Activated CD4-positive, CD25-positive, alpha-beta regulatory T cell treated with anti-CD3 and anti-CD28 coated beads, Interleukin-2, amount 50 U/mL, for 24 hours (primary cell): ENCODE measurements around the gene TRPC4AP.
"Not testable (repeated sequence)": the region's sequence is repeated elsewhere in the genome, so short reads cannot be mapped to it uniquely, and the experiment has no call there.

Experiments
- ATAC-seq, 2 donors: fragments of 150-1000 bp; cut with Tn5 transposase; one replicate each; pipeline ENCODE4 v1.10.0; 2021; ENCODE audit warnings: mild to moderate bottlenecking in 1 of 2, moderate library complexity in 1 of 2

TRPC4AP gene, protein sequence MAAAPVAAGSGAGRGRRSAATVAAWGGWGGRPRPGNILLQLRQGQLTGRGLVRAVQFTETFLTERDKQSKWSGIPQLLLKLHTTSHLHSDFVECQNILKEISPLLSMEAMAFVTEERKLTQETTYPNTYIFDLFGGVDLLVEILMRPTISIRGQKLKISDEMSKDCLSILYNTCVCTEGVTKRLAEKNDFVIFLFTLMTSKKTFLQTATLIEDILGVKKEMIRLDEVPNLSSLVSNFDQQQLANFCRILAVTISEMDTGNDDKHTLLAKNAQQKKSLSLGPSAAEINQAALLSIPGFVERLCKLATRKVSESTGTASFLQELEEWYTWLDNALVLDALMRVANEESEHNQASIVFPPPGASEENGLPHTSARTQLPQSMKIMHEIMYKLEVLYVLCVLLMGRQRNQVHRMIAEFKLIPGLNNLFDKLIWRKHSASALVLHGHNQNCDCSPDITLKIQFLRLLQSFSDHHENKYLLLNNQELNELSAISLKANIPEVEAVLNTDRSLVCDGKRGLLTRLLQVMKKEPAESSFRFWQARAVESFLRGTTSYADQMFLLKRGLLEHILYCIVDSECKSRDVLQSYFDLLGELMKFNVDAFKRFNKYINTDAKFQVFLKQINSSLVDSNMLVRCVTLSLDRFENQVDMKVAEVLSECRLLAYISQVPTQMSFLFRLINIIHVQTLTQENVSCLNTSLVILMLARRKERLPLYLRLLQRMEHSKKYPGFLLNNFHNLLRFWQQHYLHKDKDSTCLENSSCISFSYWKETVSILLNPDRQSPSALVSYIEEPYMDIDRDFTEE

DNA sequence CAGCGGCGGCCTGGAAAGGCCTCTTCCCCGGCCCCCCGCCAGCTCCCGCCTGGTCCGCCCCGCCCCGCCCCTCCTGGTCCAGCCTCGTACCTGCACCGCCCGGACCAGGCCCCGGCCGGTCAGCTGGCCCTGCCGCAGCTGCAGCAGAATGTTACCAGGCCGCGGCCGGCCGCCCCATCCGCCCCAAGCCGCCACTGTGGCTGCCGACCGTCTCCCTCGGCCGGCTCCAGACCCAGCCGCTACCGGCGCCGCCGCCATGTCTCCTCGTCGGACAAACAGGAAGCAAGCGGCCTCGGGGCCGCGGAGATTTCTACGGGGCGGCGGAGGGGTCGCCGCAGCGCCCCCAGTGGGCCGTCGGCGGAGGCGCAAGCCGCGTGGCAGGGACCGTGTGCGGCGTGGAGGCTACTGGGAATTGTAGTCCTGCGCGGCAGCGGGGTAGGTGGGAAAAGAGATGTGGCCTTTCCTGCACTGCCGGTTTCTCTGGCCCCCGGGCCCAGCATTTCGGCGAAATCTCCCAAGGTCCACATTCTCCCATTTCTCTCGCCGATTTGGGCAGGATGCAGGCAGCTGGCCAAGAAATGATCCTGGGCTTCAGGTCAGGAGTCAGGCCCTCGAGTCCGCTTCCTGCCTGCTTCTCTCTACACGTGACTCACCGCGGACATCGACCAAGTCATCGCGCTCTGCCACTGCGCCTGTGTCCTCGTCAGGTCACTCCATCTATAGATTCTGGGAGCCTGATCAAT is at the start of gene TRPC4AP:
TRPC4AP (minus strand) TSS at position 284 of the 743 bp plus-strand sequence; CDS start at position 258, 26 bp downstream.
- ATAC-seq: peak; percentile 87 to 92

DNA sequence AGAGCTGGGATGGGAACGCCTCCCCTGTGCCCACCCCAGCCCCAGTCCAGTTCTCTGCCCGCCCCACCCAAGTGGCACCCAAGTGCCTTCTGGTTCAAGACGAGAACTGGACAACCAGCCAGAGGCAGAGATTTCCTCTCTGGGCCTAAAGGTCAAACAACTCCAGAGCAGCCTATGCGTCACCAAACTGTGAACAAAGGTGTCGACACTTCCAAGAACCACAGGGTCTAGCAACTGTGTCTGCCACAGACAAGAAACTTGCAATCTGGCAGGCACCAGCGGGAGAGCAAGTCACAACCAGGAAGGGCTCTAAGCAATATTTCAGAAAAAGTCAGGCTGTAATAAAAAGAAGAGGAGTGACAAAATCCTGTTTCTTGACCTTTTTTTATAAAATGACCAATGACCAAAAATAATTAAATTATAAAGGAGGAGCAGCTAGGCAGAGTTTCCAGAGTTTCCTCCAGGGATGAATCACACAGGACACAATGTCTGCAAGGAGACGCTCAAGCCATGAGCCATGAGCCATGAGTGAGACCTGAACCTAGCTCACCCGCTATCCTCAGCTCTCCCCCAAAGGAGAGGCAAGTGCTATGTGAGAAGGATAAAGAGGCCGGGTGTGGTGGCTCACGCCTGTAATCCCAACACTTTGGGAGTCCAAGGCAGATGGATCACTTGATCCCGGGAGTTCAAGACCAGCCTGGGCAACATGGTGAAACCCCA is 43.4 kb upstream of the TRPC4AP start:
- no peak for ATAC-seq

DNA sequence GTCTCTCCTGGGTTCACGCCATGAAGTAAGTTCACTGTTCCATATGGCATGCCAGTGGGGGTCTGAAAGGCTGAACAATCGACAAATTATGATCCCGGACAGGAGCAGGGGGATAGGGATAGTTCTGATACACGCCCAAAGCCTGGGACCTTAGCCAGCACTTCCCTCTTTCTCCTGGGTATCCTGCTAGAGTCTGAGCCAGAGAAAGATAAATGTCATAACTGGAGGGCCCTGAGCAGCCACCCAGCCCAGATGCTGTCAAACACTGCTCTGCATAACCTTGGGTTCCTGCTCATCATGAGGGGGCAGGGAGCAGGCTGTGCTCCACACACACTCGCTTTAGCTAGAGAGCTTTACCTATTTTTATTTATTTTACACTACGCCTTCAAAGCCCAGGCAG is 42.3 kb upstream of the TRPC4AP start:
- no peak for ATAC-seq

DNA sequence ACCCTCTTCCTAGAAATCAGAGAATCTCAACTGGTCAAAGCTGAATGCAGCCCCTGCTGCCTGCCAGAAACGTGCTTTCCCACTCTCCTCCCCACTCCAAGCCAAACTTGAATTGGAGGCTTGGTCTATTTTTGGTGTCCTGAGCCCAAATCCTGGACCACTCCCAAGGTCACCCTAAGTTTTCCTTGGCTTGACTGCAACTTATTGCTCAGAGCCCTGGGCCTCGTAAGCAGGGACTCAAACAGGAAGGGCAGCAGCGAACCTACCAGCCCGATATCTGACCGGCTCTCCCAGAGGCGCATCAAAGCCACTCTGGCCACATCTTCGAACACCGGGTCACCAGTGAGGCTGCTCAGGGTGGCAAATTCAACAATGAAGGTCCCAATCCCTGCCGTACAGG is 41.9 kb upstream of the TRPC4AP start:
- no peak for ATAC-seq

DNA sequence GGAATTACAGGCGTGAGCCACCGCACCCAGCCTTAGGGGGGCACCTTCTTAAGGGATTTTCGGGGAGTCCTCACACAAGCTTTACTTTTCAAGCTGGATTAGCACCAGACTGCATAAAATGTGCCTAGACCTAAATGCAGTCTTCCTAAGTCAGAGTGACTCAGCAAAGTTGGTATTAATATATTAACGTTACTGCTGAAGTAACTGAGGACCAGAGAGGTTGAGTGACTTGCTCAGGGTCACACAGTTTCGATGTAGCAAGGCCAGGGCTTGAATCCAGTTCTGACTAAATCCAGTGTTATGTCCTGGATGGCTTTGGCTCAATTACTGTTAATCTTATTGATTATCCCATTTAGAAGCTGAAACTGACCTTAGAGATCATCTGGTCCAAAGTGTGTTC is 41.1 kb upstream of the TRPC4AP start:
- ATAC-seq: no peak

DNA sequence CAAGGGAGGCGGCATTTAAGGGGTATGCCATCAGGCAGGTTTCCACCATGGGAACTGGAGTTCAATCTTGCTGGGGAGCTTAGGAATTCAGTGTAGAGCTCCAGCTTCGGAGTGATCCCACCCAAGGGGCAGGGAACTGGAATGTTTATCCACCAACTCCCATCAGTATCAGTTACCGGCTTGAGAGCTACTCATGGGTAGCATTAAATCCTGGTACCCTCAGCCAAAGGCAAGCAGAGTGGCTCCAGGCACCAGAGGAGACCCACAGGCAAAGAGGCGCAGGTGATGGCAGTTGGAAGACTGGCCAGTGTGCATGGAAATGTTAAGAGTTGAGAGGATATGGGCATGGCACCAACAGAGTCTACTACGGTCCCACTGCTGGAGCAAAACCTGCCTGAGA is 40.4 kb upstream of the TRPC4AP start:
- ATAC-seq: no peak

DNA sequence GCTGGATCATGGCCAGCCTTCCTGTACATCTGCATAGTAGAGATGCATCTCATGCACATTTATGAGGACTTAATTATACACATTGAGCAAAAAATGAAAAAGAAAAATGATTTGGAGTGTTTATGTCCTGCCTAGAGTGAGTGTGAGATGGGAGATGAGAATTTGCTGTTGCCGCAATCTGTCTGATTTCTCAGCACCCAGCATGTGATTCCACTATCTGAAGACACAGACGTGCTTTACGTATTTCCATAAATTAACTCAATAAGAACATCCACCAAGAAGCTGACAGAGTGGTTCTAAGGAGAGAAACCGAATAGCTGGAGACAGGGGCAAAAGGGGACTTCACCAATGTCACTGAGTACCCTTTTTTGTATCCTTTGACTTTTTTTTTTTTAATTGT is 39.3 kb upstream of the TRPC4AP start:
- no peak for ATAC-seq

DNA sequence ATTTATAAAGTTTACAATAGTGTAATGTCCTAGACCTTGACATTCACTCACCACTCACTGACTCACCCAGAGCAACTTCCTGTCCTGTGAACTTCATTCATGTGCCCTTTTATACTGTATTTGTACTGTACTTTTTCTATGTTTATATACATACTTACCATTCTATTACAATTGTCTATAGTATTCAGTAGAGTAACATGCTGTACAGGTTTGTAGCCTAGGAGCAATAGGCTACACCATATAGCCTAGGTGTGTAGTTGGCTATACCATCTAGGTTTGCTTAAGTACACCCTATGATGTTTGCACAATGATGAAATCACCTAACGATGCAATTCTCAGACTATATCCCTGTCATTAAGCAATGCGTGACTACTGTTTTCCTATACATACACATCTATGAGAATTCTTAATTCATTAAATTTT is 37.1 kb upstream of the TRPC4AP start:
- ATAC-seq: peak in 1 of 2 donors; percentile 45

DNA sequence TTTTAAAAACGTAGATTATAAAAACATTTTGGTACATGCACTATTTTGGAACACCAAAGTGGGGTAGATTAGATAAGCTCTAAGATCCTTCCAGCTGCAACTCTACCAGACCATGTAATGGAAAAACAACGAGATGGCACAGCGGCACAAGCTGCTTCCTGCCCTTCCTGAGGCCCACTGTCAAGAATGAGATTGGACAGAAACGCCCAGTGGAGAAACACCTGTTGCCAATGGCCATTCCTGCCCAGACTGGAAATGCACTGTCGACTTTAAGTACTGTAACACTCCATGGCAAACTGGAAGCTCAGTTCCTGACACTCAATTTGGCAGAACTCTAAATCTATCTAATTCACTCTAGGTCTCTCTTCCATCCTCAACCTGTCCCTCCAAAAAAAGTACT is 33.1 kb upstream of the TRPC4AP start:
- ATAC-seq: no peak

DNA sequence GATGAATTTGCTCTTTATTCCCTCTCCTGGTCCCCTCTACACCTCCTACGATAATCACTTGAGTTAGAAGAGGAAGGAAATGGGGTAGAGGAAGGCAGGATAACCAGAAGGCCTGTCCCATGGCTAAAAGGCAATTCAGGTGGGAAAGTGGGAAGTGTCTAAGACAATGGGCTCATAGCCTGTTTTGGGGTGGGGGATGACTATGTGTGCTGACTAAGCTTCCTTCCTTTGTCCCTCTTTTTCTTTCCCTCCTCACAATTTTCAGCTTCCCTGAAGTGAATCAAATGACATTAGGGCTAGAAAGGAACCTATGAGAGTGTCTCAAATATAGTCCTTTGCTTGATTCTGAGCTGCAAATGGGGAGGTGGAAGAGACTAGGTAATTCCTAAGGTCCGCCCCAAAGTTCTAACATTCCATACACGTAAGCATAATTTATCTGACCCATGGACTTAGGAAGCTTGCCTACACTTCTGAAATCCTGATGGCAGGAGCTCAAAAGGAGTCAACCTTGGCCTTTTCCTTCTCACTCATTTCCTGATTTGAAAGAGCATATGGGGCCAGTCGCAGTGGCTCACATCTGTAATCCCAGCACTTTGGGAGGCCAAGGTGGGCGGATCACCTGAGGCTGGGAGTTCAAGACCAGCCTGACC is 30.3 kb upstream of the TRPC4AP start:
- ATAC-seq: no peak

DNA sequence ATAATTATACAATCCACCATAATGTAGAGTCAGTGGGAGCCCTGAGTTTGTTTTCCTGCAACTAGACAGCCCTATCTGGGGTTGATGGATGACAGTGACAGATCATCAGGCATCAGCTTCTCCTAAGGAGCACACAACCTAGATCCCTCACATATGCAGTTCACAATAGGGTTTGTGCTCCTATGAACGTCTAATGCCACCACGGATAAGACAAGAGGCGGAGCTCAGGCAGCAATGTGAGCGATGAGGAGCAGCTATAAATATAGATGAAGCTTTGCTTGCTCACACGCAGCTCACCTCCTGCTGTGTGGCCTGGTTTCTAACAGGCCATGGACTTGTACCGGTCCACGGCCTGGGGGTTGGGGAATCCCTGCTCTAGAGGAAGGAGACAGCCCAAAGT is 28.6 kb upstream of the TRPC4AP start:
- ATAC-seq: no peak

DNA sequence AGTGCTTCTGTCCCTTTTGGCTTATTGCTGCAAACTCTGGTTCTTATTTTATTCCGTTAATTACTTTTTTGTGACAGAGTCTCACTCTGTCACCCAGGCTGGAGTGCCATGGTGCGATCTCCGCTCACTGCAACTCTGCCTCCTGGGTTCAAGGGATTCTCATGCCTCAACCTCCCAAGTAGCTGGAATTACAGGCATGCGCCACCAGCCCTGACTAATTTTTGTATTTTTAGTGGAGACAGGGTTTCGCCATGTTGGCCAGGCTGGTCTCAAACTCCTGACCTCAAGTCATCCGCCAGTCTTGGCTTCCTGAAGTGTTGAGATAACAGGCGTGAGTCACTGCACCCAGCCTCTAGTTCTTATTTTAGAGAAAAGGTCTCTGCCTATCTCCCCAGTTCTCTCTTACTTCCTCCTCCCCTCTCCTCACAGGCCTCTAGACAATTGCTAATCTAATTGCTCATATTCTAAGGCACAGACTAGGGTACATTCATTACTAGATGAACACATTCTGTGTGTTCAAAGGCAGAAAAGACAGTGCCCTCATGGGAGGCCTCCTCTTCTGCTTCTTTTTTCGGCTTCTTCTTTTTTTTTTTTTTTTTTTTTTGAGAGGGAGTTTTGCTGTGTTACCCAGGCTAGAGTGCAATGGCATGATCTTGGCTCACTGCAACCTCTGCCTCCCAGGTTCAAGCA is 27.6 kb upstream of the TRPC4AP start:
- ATAC-seq: peak; percentile 65 to 76

DNA sequence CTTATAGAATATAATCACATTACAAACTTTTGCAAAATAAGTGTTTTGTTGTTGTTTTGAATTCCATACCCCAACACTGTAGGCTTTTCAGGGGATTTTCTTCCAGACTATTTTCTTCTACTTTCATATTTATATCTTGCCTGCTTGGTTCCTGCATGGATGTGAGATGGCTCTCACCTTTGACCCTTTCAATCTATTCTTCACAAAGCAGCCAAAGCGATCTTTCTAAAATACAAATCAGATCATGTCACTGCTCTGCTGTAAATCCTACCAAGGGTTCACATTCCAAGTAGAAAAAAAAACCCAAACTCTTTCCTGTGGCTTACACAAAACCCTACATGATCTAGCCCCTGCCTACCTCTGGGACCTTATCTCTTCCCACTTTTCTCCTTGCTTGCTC is 25.0 kb upstream of the TRPC4AP start:
- no peak for ATAC-seq

DNA sequence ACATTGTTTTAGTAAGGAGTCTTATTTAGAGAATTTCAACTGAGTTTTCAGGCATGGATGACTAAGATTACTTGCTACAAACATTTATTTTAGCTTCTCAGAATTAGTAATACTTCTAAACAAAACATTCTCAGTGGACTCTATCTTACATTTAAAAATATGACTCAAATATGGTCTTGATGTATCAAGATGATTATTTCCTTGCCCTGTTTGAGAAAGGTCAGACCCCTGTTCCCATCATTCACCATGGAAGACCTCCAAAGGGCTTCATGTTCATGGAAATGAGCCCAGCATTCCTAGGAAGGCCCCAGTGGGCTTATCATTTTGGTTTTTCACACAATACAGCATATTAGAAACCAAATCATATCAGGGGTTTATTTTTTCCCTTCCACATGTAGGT is 24.6 kb upstream of the TRPC4AP start:
- no peak for ATAC-seq

DNA sequence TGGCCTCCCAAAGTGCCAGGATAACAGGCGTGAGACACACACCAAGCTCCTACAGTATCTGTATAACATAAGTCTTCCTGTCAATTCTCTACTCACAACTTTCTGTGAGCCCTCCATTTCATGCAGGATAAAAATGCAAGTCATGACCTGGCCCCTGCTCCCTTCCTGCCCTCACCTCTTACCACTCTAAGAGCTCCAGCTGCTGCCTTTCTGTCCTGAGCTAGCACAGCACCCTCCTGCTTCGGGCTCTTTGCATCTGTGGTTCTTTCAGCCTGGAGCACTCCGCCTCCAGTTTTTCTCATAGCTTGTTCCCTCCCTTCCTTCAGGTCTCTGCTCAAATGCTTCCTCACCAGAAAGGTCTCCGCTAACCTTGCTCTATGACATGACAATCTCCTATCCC is 23.7 kb upstream of the TRPC4AP start:
- ATAC-seq: no peak

DNA sequence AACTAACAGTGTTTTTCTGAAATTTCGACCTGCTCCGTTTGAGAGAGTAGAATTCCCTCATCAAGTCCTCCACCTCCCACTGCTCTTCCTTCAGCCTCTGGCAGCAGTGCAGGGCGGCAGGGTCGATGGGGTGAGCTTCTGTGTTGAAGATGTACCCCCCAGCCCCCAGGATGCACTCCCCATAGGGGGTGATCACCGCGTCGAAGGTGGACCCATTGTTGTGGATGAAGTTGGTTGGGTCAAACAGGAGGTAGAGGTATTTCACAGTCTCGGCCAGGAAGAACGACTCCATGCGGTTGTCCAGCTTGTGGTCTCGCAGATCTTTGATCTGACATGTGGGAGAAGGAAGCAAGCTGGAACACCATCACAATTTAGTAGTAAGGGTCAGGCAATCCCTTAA is 23.0 kb upstream of the TRPC4AP start:
- ATAC-seq: no peak

DNA sequence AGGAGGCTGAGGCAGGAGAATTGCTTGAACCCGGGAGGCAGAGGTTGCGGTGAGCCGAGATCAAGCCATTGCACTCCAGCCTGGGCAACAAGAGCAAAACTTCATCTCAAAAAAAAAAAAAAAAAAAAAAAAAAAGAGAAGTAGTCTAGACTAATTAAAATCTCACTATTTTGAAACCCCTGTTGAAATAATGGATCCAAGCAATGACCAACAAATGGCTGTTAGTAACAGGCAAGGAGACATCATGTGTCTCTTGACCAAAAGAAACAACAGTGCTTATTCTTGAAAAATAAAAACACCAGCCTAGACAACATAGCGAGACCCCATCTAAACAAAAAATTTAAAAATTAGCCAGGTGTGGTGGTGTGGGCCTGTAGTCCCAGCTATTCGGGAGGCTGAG is 19.7 kb upstream of the TRPC4AP start:
- not testable (repeated sequence) for ATAC-seq

DNA sequence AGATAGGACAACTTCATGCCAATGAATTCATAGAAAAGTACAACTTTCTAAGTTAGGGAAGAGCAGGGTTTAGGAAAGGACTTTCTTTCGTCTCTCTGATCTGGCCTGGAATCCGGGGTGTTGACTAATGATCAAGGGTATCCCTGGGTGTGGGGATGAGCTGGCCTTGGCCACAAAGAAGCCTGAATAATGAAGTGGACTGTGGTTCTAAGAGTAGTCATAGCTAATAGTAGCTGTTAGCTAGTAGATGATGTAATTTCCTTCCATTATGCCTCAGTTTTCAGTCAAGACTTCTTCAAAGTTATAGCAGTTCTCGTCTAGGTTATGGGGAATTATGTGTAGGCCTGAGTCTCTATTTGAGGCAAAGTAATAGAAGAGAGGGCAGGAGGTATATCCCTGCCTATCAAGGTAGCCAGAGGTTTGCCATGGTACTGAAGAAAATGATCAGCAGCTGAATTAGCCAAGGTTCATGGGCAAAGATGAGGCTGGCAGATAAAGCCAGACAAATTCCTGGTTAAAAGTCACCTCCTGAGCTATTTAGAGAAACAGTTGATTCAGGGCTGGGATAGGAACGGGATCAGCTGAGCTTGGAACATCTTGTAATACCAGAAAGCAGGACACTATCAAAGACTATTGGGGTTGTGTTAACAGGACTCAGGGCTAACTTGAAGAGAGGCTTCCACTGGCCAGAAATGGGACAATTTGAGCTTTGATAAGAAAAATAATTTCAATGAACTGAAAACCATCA is 18.7 kb upstream of the TRPC4AP start:
- no peak for ATAC-seq

DNA sequence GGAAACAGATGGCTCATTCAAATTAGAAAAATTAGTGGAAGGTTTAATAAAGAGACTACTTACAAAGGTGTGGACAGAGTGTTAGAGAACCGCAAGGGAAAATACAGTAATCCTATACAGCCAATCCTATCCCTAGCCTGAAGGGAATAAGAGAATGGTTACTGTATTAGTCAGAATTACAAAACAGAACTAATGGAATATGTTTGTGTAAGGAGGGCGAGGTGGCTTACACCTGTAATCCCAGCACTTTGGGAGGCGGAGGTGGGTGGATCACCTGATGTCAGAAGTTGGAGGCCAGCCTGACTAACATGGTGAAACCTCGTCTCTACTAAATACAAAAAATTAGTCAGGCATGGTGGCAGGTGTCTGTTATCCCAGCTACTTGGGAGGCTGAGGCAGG is 16.3 kb upstream of the TRPC4AP start:
- ATAC-seq: no peak

DNA sequence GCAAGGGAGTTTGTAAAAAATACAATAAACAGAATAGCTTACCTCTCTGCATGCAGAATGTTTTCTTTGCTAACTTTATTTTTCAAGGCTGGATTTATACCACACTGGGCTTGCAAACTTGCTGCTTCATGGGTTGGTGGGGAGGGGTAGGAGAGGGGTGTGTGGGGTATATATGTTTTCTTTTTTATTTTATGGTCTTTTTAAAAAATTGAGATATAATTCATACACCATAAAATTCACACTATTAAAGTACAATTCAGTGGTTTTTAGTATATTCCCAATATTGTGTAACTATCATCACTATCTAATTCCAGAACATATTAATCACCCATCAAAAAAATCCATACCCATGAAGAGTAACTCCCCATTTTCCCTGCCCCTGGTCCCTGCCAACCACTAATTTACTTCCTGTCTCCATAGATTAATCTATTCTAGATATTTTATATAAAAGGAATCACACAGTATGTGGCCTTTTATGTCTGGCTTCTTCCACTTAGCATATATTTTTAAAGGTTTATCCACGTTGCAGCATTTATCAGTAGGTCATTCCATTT is 14.3 kb upstream of the TRPC4AP start:
- no peak for ATAC-seq
